Activated CD4-positive, alpha-beta T cell treated with anti-CD3 and anti-CD28 coated beads, Interleukin-2, amount 10 ng/mL, durations not matched to agents 24 days and 14 days (primary cell): ENCODE data around the gene RTP3. TPM values are rescaled to one million over a fixed set of nuclear protein-coding genes. Genes with fewer than 3 reads are reported as not detected.

Experiments
- DNase-seq: peaks from one replicate; pipeline ENCODE4 v3.0.0; 2022
- H3K27ac Mint-ChIP-seq: one replicate; pipeline ENCODE4 v1.8.0; 2022; ENCODE audit warnings: mild to moderate bottlenecking, mixed read lengths
- H3K27me3 Mint-ChIP-seq: one replicate; pipeline ENCODE4 v1.8.0; 2022; ENCODE audit warnings: mixed read lengths
- H3K36me3 Mint-ChIP-seq: one replicate; pipeline ENCODE4 v1.8.0; 2022; ENCODE audit warnings: low read depth, mild to moderate bottlenecking, mixed read lengths
- H3K4me1 Mint-ChIP-seq: one replicate; pipeline ENCODE4 v1.8.0; 2021; ENCODE audit warnings: mixed read lengths
- H3K4me3 Mint-ChIP-seq: one replicate; pipeline ENCODE4 v1.8.0; 2022; ENCODE audit warnings: mild to moderate bottlenecking, moderate library complexity, mixed read lengths
- H3K9me3 Mint-ChIP-seq: one replicate; pipeline ENCODE4 v1.8.0; 2021; ENCODE audit warnings: mixed read lengths
- intact Hi-C: fragments of 100-400 bp; cut with micrococcal nuclease; formaldehyde crosslinking; loops from one replicate; pipeline ENCODE4 v1.15.1; 2023
- total RNA-seq: library from RNA; stranded (reverse); gene quantifications from 2 replicates; pipeline ENCODE4 v1.2.3, GENCODE V29; 2022

The RTP3 gene
- total RNA-seq: not detected in 2 replicates

DNA sequence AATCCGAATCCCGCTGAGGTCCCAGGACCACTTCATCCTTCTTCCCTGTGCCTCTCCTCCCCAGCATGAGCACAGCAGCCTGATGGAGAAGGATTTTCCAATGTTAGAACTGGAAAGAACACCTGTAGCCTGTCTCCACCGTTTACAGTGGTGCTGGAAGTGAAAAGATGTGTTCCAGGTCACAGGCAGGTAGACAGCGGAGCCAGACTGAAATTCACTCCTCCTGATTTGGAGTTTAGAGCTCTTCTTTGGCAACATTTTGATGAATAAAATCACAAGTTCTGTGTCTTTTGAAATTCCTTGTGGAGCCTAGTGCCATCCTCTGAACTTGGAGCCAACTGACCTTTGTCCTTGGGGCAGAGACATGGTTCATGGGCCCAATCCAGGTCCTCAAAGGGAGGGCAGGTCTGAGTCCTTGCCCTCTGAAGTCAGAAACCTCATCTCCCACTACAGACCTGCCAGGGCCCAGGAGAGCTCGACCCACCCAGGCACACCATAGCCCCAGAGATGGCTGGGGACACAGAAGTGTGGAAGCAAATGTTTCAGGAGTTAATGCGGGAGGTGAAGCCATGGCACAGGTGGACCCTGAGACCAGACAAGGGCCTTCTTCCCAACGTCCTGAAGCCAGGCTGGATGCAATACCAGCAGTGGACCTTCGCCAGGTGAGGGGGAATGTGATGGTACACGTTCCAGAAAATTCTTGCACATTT, at the start of gene RTP3:
Gene RTP3 (plus strand): TSS at position 421 of the 710 bp plus-strand sequence. CDS start 87 bp downstream, at position 508.
- DNase-seq: no peak
- intact Hi-C loops: no loop called here

DNA sequence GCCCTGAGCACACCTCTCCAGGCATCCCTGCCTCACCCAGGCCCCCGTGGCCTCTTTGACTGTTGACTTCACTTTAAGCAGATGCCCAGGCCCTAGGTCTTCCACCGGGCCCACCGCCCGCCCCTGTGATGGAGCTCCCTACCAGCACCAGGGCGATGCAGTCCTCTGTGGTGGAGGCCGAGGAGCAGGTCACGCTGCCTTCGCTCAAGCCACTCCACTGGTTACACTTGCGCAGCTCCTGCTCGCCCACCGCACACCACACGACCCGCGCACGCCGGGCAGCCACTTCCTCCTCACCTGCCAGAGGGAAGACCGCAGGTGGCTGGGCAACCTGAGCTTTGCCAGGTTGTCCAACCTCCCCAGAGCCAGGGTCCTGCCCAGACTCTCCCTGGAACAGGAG, 49.1 kb upstream of the RTP3 start:
- DNase-seq: no peak
- Mint-ChIP-seq H3K27ac (no peak overlapping the region), H3K4me1 (peaks cover 5% of the 10 kb centered on the region), H3K36me3 (no peaks in the 10 kb centered on the region), H3K27me3 (peaks cover 38% of the 10 kb centered on the region), H3K4me3 (no peak overlapping the region), H3K9me3 (no peaks in the 10 kb centered on the region)
- intact Hi-C loops: no loop called here

More for the DNA sequence above, at the start of gene RTP3:
- H3K9me3 Mint-ChIP-seq: no peaks in the 10 kb centered on the region
- H3K4me3 Mint-ChIP-seq: no peak within 1 kb of the TSS
- H3K27ac Mint-ChIP-seq: no peak within 1 kb of the TSS
- H3K27me3 Mint-ChIP-seq: peaks cover 6% of the 10 kb centered on the region
- no peaks in the 10 kb centered on the region for H3K36me3 Mint-ChIP-seq
- peaks cover 4% of the 10 kb centered on the region for H3K4me1 Mint-ChIP-seq

DNA sequence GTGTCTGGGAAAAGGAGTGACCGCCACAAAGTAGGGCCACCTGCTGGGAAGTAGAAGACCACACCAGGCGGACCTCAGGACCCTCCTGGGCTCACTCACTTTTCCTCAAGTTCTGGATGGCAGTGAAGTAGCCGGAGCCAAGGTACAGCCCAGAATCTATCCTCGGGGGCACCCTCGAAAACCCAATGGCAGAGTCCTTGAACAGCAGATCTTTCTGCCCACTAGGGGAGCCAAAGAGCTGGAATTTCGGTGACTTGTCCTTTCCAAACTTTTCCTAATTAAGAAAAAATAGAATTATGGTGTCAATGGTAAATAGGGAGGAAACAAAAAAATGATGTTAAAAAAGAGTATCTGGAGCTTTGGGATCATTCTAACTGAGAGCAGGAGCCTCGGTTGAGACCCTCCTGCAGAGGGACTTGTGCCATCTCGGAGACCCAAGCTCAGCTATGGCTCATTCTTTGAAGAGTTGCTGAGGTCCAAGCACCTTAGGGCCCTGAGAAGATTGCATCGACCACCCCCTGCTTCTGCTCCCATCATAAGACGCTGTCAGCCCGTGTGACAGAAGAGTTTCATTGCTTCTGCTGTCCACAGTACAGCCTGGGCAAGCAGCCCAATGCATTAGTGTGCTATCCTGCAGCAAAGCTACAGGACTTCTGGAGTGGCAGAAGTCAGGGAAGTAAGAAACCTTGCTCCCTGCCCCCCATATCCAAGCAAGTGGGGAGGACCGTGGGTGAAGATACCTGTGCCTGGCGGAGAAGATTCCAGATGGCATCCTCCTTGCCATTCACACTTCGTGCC, 47.8 kb upstream of the RTP3 start:
- Mint-ChIP-seq H3K27me3 (peaks cover 44% of the 10 kb centered on the region), H3K9me3 (no peaks in the 10 kb centered on the region), H3K36me3 (no peaks in the 10 kb centered on the region), H3K4me1 (peaks cover 2% of the 10 kb centered on the region), H3K4me3 (no peak overlapping the region), H3K27ac (no peak overlapping the region)
- intact Hi-C loops: no loop called here
- DNase-seq: no peak

GRCh38 chr3:46453526-46454208, 44.1 kb upstream of the RTP3 start:
- no peaks in the 10 kb centered on the region for H3K36me3 Mint-ChIP-seq

DNA sequence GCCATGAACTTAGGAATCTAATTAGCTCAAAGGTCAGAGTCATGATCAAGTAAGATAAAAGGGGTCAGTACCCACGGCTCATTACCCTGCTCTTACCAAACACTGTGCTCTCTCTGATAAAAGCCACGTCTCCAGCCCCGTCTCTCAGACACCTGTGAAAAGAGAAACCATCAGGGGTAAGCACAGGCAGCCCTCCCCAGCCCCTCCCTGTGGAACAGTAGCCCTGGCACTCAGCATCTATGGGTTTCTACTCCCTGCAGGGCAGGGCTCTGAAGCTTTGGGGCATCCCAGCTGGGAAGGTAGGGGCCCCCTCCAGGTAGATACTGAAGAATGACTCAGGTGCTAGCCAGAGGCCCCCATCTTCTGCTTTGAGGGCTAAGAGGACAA, 43.6 kb upstream of the RTP3 start:
- no peak overlapping the region for H3K4me3 Mint-ChIP-seq
- peaks cover 36% of the 10 kb centered on the region for H3K27me3 Mint-ChIP-seq
- H3K27ac Mint-ChIP-seq: no peak overlapping the region
- H3K9me3 Mint-ChIP-seq: no peaks in the 10 kb centered on the region
- H3K36me3 Mint-ChIP-seq: no peaks in the 10 kb centered on the region
- peaks cover 2% of the 10 kb centered on the region for H3K4me1 Mint-ChIP-seq
- no peak for DNase-seq
- intact Hi-C loops: no loop called here

More at GRCh38 chr3:46453526-46454208, 44.1 kb upstream of the RTP3 start:
- no peak overlapping the region for H3K27ac Mint-ChIP-seq
- no peak for DNase-seq
- intact Hi-C loops: no loop called here
- H3K9me3 Mint-ChIP-seq: no peaks in the 10 kb centered on the region
- H3K4me1 Mint-ChIP-seq: peaks cover 2% of the 10 kb centered on the region
- peaks cover 38% of the 10 kb centered on the region for H3K27me3 Mint-ChIP-seq
- no peak overlapping the region for H3K4me3 Mint-ChIP-seq

DNA sequence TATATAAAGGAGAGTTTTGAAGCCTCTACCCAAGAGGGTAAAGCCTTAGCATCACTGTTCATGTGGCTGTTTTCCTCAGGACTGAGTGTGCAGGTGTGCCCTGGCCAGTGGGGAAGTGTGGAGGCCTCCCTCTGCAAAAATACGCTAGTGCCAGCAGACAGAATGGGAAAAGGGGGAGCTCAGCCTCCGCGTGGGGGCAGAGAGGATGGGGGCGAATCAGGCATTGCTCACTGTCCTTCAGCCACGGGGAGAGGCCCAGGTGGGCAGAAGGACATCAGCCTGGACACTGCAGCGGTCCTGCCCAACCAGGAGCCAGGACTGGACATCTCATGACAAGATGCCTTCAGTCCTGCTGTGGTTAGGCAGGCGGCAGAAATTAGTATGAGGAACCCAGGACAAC, 43.2 kb upstream of the RTP3 start:
- peaks cover 39% of the 10 kb centered on the region for H3K27me3 Mint-ChIP-seq
- no peak overlapping the region for H3K4me3 Mint-ChIP-seq
- intact Hi-C loops: no loop called here
- no peaks in the 10 kb centered on the region for H3K9me3 Mint-ChIP-seq
- no peak for DNase-seq
- peaks cover 2% of the 10 kb centered on the region for H3K4me1 Mint-ChIP-seq
- no peaks in the 10 kb centered on the region for H3K36me3 Mint-ChIP-seq
- no peak overlapping the region for H3K27ac Mint-ChIP-seq

DNA sequence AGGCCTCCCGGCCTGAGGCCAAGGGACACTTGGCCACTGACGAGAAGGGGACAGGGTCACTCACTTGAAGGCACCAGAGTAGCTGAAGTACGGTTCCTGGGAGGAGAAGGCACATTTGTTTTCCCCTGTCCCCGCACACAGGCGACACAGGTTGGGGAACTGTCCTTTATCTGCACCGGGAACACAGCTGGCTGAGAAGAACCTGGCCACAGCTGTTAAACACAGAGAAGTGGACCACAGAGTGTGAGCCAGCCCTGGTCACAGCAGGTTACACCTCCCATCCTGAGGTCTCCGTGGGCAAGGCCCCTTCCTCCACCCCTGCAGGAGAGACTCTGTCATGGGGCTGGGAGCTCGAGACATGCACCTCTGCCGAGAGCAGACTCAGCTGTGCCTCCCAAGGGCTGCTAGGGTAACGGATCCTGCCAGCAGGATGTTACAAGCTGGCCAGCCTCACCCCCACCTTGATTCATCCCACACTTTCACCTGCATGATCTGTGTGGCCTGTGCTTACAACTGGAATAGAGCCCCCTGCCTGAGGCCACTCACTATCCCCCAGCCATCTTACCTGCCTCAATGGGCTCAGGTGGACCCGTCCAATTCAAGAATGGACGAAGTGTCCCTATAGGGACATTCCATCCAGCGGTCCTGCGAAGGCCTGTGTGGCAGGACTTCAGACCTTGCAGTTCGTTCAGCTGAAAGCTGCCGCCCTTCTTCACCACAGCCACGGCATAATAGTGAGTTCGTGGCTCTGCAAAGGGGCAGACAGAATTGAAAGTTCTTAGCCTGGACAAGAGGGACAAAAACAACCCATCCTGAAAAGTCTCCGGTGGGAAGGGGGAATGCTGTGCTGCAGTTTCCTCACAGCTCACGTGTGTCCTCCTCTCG, 42.3 kb upstream of the RTP3 start:
- Mint-ChIP-seq H3K27me3 (peaks cover 47% of the 10 kb centered on the region), H3K36me3 (no peaks in the 10 kb centered on the region)

GRCh38 chr3:46456118-46456517, 41.7 kb upstream of the RTP3 start:
- no peak overlapping the region for H3K4me3 Mint-ChIP-seq
- peaks cover 50% of the 10 kb centered on the region for H3K27me3 Mint-ChIP-seq
- intact Hi-C loops: no loop called here
- H3K4me1 Mint-ChIP-seq: peaks cover 2% of the 10 kb centered on the region
- no peaks in the 10 kb centered on the region for H3K9me3 Mint-ChIP-seq
- H3K36me3 Mint-ChIP-seq: no peaks in the 10 kb centered on the region
- no peak overlapping the region for H3K27ac Mint-ChIP-seq
- no peak for DNase-seq

More for the DNA sequence above, 42.3 kb upstream of the RTP3 start:
- intact Hi-C loops: no loop called here
- Mint-ChIP-seq H3K9me3 (no peaks in the 10 kb centered on the region), H3K4me1 (peaks cover 2% of the 10 kb centered on the region), H3K27ac (no peak overlapping the region), H3K4me3 (no peak overlapping the region)
- DNase-seq: no peak

- Mint-ChIP-seq H3K36me3 (no peaks in the 10 kb centered on the region), H3K27ac (no peak overlapping the region), H3K27me3 (peaks cover 52% of the 10 kb centered on the region), H3K9me3 (no peaks in the 10 kb centered on the region), H3K4me1 (no peaks in the 10 kb centered on the region), H3K4me3 (no peak overlapping the region)
- DNase-seq: no peak
- intact Hi-C loops: no loop called here
Measured at GRCh38 chr3:46460051-46460450, 37.7 kb upstream of the RTP3 start.

- intact Hi-C loops: no loop called here
- no peak overlapping the region for H3K27ac Mint-ChIP-seq
- no peak for DNase-seq
- no peaks in the 10 kb centered on the region for H3K4me1 Mint-ChIP-seq
- no peak overlapping the region for H3K4me3 Mint-ChIP-seq
- H3K27me3 Mint-ChIP-seq: peaks cover 68% of the 10 kb centered on the region
- no peaks in the 10 kb centered on the region for H3K9me3 Mint-ChIP-seq
- H3K36me3 Mint-ChIP-seq: no peaks in the 10 kb centered on the region
Measured at GRCh38 chr3:46462111-46462510, 35.7 kb upstream of the RTP3 start.

GRCh38 chr3:46462511-46462910, 35.3 kb upstream of the RTP3 start:
- H3K27me3 Mint-ChIP-seq: peaks cover 70% of the 10 kb centered on the region
- DNase-seq: no peak
- no peaks in the 10 kb centered on the region for H3K4me1 Mint-ChIP-seq
- intact Hi-C loops: no loop called here
- H3K27ac Mint-ChIP-seq: no peak overlapping the region
- no peak overlapping the region for H3K4me3 Mint-ChIP-seq
- H3K9me3 Mint-ChIP-seq: no peaks in the 10 kb centered on the region
- no peaks in the 10 kb centered on the region for H3K36me3 Mint-ChIP-seq

- Mint-ChIP-seq H3K36me3 (no peaks in the 10 kb centered on the region), H3K9me3 (no peaks in the 10 kb centered on the region), H3K4me1 (no peaks in the 10 kb centered on the region), H3K27ac (no peak overlapping the region), H3K4me3 (no peak overlapping the region), H3K27me3 (peaks cover 70% of the 10 kb centered on the region)
- intact Hi-C loops: no loop called here
- DNase-seq: no peak
Measured at GRCh38 chr3:46463120-46463867, 34.5 kb upstream of the RTP3 start.

- Mint-ChIP-seq H3K36me3 (no peaks in the 10 kb centered on the region), H3K27ac (no peak overlapping the region), H3K27me3 (peaks cover 70% of the 10 kb centered on the region), H3K9me3 (no peaks in the 10 kb centered on the region), H3K4me1 (no peaks in the 10 kb centered on the region), H3K4me3 (no peak overlapping the region)
- no peak for DNase-seq
- intact Hi-C loops: no loop called here
Measured at GRCh38 chr3:46463868-46464241, 33.9 kb upstream of the RTP3 start.
